Upper lobe of left lung (tissue), 6 donors: Measurements from ENCODE around the gene CHST11. TPM values are rescaled to one million over a fixed set of nuclear protein-coding genes. Genes with fewer than 3 reads are reported as not detected.
"Not testable (repeated sequence)": the region's sequence is repeated elsewhere in the genome, so short reads cannot be mapped to it uniquely, and the experiment has no call there.

ENCODE experiments used
- ATAC-seq, 2 donors: fragments of 200-7000 bp; cut with Tn5 transposase; one replicate each; pipeline ENCODE4 v1.9.1; 2022; ENCODE audit warnings: mild to moderate bottlenecking in 2 of 2, moderate library complexity in 2 of 2; ENCODE audit not compliant: low FRiP score in 2 of 2
- DNase-seq, 2 donors: peaks; one replicate each; pipeline ENCODE4 v3.0.0-alpha.2; 2019 to 2020
- H3K27ac ChIP-seq, 4 donors: fragments of 200-600 bp; sonication (generic); one replicate each; pipeline ENCODE4 v1.5.1; 2016 to 2019
- H3K27me3 ChIP-seq, 4 donors: fragments of 200-600 bp; sonication (generic); one replicate each; pipeline ENCODE4 v1.5.1; 2017 to 2019
- H3K36me3 ChIP-seq, 4 donors: fragments of 200-600 bp; sonication (generic); one replicate each; pipeline ENCODE4 v1.5.1; 2016 to 2019
- H3K4me1 ChIP-seq, 4 donors: fragments of 200-600 bp; sonication (generic); one replicate each; pipeline ENCODE4 v1.5.1; 2018 to 2019
- H3K4me3 ChIP-seq, 4 donors: fragments of 200-600 bp; sonication (generic); one replicate each; pipeline ENCODE4 v1.5.1; 2017 to 2019; ENCODE audit warnings: mild to moderate bottlenecking in 2 of 4, moderate library complexity in 1 of 4
- H3K9me3 ChIP-seq, 4 donors: fragments of 200-600 bp; sonication (generic); one replicate each; pipeline ENCODE4 v1.5.1; 2018 to 2019
- CTCF ChIP-seq, 6 experiments: fragments of 450-650 bp in 4 of 6; fragments of 200-600 bp in 2 of 6; sonication (generic) in 2 of 6; IDR thresholded peaks; one replicate each; pipeline ENCODE4 v1.5.1; 2016 to 2019; ENCODE audit warnings: antibody characterized with exemption in 6 of 6
- EP300 ChIP-seq, 4 donors: sonication (generic); formaldehyde crosslinking; IDR thresholded peaks; one replicate each; pipeline ENCODE4 v1.5.1; 2017; ENCODE audit warnings: antibody characterized with exemption in 4 of 4, control low read depth in 2 of 4
- POLR2A ChIP-seq, 4 donors: fragments of 450-650 bp; IDR thresholded peaks; one replicate each; pipeline ENCODE4 v1.5.1; 2016 to 2017; ENCODE audit warnings: antibody characterized with exemption in 4 of 4, mild to moderate bottlenecking in 2 of 4
- POLR2AphosphoS5 ChIP-seq, 2 donors: sonication (generic); formaldehyde crosslinking; IDR thresholded peaks; one replicate each; pipeline ENCODE4 v1.5.1; 2017; ENCODE audit warnings: antibody characterized with exemption in 2 of 2
- WGBS, 2 donors: methylation state at CpG; one replicate each; pipeline ENCODE4 v1.1.5; 2017 to 2018; 5-methylcytosine and 5-hydroxymethylcytosine counted together
- total RNA-seq, 6 donors: library from RNA; depleted of rRNA in 4 of 6; stranded (reverse); fragments of >200 nt in 4 of 6; gene quantifications; one replicate each; pipeline versions ENCODE4 v1.1.0 to v1.2.1, GENCODE V29; 2016 to 2021
- donor health status: DM: no; HTN: no; CAD: no; lungs with moderate emphysema.
- donor health status: DM: no; HTN: yes; CAD: no; lungs with severe emphysema.

CHST11 gene
- total RNA-seq, 6 donors from 2014 or later = 40.4 to 234 (median 58.4) TPM

- H3K9me3 ChIP-seq = no peaks in the 10 kb centered on the region
- no peak overlapping the region for H3K4me3 ChIP-seq
- ATAC-seq = peak in 1 of 2 donors; percentile 13
- WGBS, 2 donors = 83 to 90% methylated on average over 5 of the region's 5 CpGs
- no peaks in the 10 kb centered on the region for H3K36me3 ChIP-seq
- peak overlapping the region; percentile 7 to 54 (median 34) for H3K27ac ChIP-seq
- no peaks in the 10 kb centered on the region for H3K27me3 ChIP-seq
- no peak for DNase-seq
- TF ChIP-seq POLR2A (IDR thresholded peaks at IDR 0.05) (no peak), CTCF (IDR thresholded peaks at IDR 0.05) (no peak), POLR2AphosphoS5 (IDR thresholded peaks at IDR 0.05) (no peak), EP300 (IDR thresholded peaks at IDR 0.05) (no peak)
- peaks cover 34 to 57% (median 36%) of the 10 kb centered on the region in 4 donors for H3K4me1 ChIP-seq
Measured at GRCh38 chr12:104741077-104741476, 284.3 kb downstream of the CHST11 start.

- H3K27me3 ChIP-seq = no peaks in the 10 kb centered on the region
- H3K9me3 ChIP-seq = no peaks in the 10 kb centered on the region
- no peak for ATAC-seq
- H3K36me3 ChIP-seq = no peaks in the 10 kb centered on the region
- H3K27ac ChIP-seq = peak overlapping the region in 2 of 4 donors; percentile 33 to 54
- TF ChIP-seq POLR2A (IDR thresholded peaks at IDR 0.05) = no peak
- TF ChIP-seq CTCF (IDR thresholded peaks at IDR 0.05) = no peak
- TF ChIP-seq EP300 (IDR thresholded peaks at IDR 0.05) = no peak
- no peak for TF ChIP-seq POLR2AphosphoS5 (IDR thresholded peaks at IDR 0.05)
- 82 to 91% methylated on average over 15 of the region's 15 CpGs for WGBS, 2 donors
- peaks cover 30 to 50% (median 34%) of the 10 kb centered on the region in 4 donors for H3K4me1 ChIP-seq
- no peak overlapping the region for H3K4me3 ChIP-seq
- DNase-seq = no peak
Measured at GRCh38 chr12:104741497-104742367, 285.0 kb downstream of the CHST11 start.

- peaks cover 30 to 41% (median 33%) of the 10 kb centered on the region in 4 donors for H3K4me1 ChIP-seq
- DNase-seq (no peak), ATAC-seq (no peak)
- no peak for TF ChIP-seq POLR2AphosphoS5 (IDR thresholded peaks at IDR 0.05)
- no peak for TF ChIP-seq CTCF (IDR thresholded peaks at IDR 0.05)
- TF ChIP-seq POLR2A (IDR thresholded peaks at IDR 0.05) = no peak
- no peak for TF ChIP-seq EP300 (IDR thresholded peaks at IDR 0.05)
- H3K27ac ChIP-seq = peak overlapping the region in 1 of 4 donors; percentile 22
- no peaks in the 10 kb centered on the region for H3K27me3 ChIP-seq
- H3K4me3 ChIP-seq = no peak overlapping the region
- 48% methylated on average over 16 of the region's 16 CpGs for WGBS, 2 donors
- no peaks in the 10 kb centered on the region for H3K36me3 ChIP-seq
- no peaks in the 10 kb centered on the region for H3K9me3 ChIP-seq
Measured at GRCh38 chr12:104742551-104743201, 285.9 kb downstream of the CHST11 start.

- no peak overlapping the region for H3K27ac ChIP-seq
- WGBS, 2 donors = 88 to 100% methylated on average over 2 of the region's 2 CpGs
- no peaks in the 10 kb centered on the region for H3K9me3 ChIP-seq
- ATAC-seq = no peak
- peaks cover 27 to 35% (median 28%) of the 10 kb centered on the region in 4 donors for H3K4me1 ChIP-seq
- no peak overlapping the region for H3K4me3 ChIP-seq
- TF ChIP-seq EP300 (IDR thresholded peaks at IDR 0.05) (no peak), POLR2AphosphoS5 (IDR thresholded peaks at IDR 0.05) (no peak), CTCF (IDR thresholded peaks at IDR 0.05) (no peak), POLR2A (IDR thresholded peaks at IDR 0.05) (no peak)
- no peak for DNase-seq
- H3K27me3 ChIP-seq = no peaks in the 10 kb centered on the region
- H3K36me3 ChIP-seq = no peaks in the 10 kb centered on the region
Measured at GRCh38 chr12:104743202-104743580, 286.4 kb downstream of the CHST11 start.

GRCh38 chr12:104743753-104744548 lies 287.2 kb downstream of the CHST11 start:
- H3K27ac ChIP-seq, ATAC-seq, H3K9me3 ChIP-seq, H3K4me3 ChIP-seq, H3K27me3 ChIP-seq, H3K36me3 ChIP-seq, DNase-seq: not testable (repeated sequence)
- H3K4me1 ChIP-seq = peaks cover 25 to 35% (median 28%) of the 10 kb centered on the region in 4 donors
- 96 to 97% methylated on average over 6 of the region's 6 CpGs for WGBS, 2 donors
